Lower leg skin (tissue), 3 donors: ENCODE measurements around the gene LYPLA2.

Source experiments
- POLR2A ChIP-seq, 2 donors: fragments of 450-650 bp; IDR thresholded peaks; one replicate each; pipeline ENCODE4 v1.6.1; 2016 to 2017; ENCODE audit warnings: antibody characterized with exemption in 2 of 2, mild to moderate bottlenecking in 1 of 2, moderate library complexity in 1 of 2
- TF ChIP-seq, protein P1 (sequence below), 3 donors: fragments of 450-650 bp; IDR thresholded peaks; one replicate each; pipeline ENCODE4 v1.5.1; 2016; ENCODE audit warnings: antibody characterized with exemption in 3 of 3, mild to moderate bottlenecking in 3 of 3, moderate library complexity in 2 of 3

DNA sequence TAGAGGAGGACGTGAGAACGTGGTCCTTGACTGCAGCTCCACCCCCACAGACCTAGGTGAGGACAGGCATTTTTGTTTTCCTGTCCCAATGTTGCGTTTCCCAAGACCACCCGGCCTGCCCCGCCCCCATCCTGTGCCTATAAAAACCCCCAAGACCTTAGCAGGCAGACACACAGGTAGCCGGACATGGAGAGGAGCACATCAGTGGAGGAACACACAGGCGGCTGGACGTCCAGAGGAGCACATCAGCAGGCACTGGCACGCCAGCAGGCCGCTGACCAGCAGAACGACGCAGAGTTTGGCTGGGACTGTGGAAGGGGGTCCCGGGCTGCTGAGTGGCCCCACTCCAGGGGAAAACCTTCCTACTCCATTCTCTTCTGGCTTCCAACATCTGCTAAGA, 47.0 kb downstream of the LYPLA2 start:
- TF ChIP-seq, protein P1, sequence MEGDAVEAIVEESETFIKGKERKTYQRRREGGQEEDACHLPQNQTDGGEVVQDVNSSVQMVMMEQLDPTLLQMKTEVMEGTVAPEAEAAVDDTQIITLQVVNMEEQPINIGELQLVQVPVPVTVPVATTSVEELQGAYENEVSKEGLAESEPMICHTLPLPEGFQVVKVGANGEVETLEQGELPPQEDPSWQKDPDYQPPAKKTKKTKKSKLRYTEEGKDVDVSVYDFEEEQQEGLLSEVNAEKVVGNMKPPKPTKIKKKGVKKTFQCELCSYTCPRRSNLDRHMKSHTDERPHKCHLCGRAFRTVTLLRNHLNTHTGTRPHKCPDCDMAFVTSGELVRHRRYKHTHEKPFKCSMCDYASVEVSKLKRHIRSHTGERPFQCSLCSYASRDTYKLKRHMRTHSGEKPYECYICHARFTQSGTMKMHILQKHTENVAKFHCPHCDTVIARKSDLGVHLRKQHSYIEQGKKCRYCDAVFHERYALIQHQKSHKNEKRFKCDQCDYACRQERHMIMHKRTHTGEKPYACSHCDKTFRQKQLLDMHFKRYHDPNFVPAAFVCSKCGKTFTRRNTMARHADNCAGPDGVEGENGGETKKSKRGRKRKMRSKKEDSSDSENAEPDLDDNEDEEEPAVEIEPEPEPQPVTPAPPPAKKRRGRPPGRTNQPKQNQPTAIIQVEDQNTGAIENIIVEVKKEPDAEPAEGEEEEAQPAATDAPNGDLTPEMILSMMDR (IDR thresholded peaks at IDR 0.05), result no peak
- no peak for TF ChIP-seq POLR2A (IDR thresholded peaks at IDR 0.05)
